Peyer's patch (tissue), 4 donors: Measurements from ENCODE around the gene ALPL. TPM values are rescaled to one million over a fixed set of nuclear protein-coding genes. Genes with fewer than 3 reads are reported as not detected.

ENCODE experiments used
- DNase-seq, 3 donors: peaks; one replicate each; pipeline ENCODE4 v3.0.0-alpha.2; 2017 to 2019
- H3K27ac ChIP-seq, 4 donors: fragments of 200-600 bp; sonication (generic); one replicate each; pipeline ENCODE4 v1.5.1; 2016 to 2019
- H3K27me3 ChIP-seq, 2 donors: fragments of 200-600 bp; sonication (generic); one replicate each; pipeline ENCODE4 v1.5.1; 2019
- H3K36me3 ChIP-seq, 3 donors: fragments of 200-600 bp; sonication (generic); one replicate each; pipeline ENCODE4 v1.5.1; 2016 to 2019
- H3K4me1 ChIP-seq, 4 donors: fragments of 200-600 bp; sonication (generic); one replicate each; pipeline ENCODE4 v1.5.1; 2016 to 2019
- H3K4me3 ChIP-seq, 4 donors: fragments of 200-600 bp; sonication (generic); 1 replicate in 3 of 4; 2 replicates in 1 of 4; pipeline ENCODE4 v1.5.1; 2016 to 2019; ENCODE audit warnings: mild to moderate bottlenecking in 1 of 4
- H3K9me3 ChIP-seq, 4 donors: fragments of 200-600 bp; sonication (generic); one replicate each; pipeline ENCODE4 v1.5.1; 2016 to 2019; ENCODE audit warnings: mild to moderate bottlenecking in 1 of 4
- POLR2A ChIP-seq, 2 donors: fragments of 450-650 bp; IDR thresholded peaks; one replicate each; pipeline ENCODE4 v1.5.1; 2017; ENCODE audit warnings: antibody characterized with exemption in 2 of 2, mild to moderate bottlenecking in 2 of 2, moderate library complexity in 2 of 2
- total RNA-seq, 4 donors: library from RNA; depleted of rRNA; stranded (reverse); fragments of >200 nt; gene quantifications; one replicate each; pipeline ENCODE4 v1.1.0, GENCODE V29; 2016
- TF ChIP-seq, protein P1 (sequence below), 6 experiments: fragments of 450-650 bp in 4 of 6; fragments of 200-600 bp in 2 of 6; sonication (generic) in 1 of 6; IDR thresholded peaks; one replicate each; pipeline ENCODE4 v1.5.1; 2017 to 2019; ENCODE audit warnings: antibody characterized with exemption in 6 of 6, mild to moderate bottlenecking in 3 of 6, moderate library complexity in 1 of 6

ALPL gene
- total RNA-seq, 4 donors from 2014 or later, result 0.70 to 10.7 (median 2.2) TPM

DNA sequence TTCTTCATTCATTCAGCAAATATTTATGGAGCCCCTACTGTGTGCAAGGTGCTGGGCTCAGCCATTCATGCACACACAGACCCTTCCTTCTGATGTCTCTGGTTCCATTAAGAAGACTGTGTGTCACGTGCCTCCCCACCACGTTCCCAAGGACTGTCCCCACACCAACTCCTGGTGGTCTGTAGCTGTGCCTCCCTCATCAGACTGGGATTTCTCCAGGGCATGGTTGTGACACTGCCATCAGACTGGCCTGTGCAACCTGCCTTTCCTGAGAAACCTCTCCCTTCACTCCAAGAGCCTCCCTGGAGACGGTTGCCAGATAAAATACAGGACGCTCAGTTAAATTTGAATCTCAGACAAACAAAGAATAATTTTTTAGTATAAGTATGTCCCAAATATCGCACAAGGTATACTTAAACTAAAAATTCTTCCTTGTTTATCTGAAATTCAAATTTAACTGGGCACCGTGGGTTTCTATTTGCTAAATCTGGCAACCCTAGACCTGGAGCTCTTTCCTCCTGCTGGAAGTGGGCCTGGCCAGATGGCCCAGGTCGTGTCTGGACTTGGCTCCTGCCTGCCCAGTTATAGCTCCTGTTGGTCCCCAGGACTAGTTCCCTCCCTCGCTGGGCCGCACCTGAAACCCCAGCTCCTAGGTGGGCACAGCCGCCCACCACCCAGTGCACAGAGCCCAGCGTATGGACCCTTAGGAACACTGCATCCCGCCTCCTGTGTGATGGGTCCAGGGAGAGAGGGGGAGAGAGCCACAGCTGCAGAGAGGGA, 83.1 kb downstream of the ALPL start:
- TF ChIP-seq, protein P1, sequence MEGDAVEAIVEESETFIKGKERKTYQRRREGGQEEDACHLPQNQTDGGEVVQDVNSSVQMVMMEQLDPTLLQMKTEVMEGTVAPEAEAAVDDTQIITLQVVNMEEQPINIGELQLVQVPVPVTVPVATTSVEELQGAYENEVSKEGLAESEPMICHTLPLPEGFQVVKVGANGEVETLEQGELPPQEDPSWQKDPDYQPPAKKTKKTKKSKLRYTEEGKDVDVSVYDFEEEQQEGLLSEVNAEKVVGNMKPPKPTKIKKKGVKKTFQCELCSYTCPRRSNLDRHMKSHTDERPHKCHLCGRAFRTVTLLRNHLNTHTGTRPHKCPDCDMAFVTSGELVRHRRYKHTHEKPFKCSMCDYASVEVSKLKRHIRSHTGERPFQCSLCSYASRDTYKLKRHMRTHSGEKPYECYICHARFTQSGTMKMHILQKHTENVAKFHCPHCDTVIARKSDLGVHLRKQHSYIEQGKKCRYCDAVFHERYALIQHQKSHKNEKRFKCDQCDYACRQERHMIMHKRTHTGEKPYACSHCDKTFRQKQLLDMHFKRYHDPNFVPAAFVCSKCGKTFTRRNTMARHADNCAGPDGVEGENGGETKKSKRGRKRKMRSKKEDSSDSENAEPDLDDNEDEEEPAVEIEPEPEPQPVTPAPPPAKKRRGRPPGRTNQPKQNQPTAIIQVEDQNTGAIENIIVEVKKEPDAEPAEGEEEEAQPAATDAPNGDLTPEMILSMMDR (IDR thresholded peaks at IDR 0.05), result no peak
- TF ChIP-seq POLR2A (IDR thresholded peaks at IDR 0.05), result no peak
- Histone ChIP-seq H3K4me1 (peaks cover 0 to 5% (median 0%) of the 10 kb centered on the region in 4 donors), H3K9me3 (no peaks in the 10 kb centered on the region), H3K27ac (no peak overlapping the region), H3K36me3 (no peaks in the 10 kb centered on the region), H3K4me3 (no peak overlapping the region), H3K27me3 (no peaks in the 10 kb centered on the region)
- DNase-seq, result no peak

DNA sequence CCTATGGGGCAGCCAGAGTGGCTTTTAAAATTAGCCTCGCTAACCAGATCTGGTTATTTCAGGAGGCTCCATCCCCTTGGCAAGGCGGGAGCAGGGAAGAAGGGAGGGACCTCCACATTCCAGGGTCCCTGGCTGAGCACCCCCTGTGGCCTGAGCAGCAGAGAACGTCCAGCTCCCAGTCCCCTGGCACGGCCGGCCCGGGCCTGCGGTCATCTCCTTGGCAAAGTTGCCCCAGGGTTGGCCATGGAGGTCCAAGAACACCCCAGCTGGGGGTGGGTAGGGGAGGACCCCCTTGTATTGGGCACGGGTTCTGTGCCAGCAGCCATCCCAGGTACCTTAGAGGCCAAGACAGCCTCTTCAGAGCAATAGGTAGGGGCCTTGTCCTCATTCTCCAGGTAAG, 84.0 kb downstream of the ALPL start:
- TF ChIP-seq POLR2A (IDR thresholded peaks at IDR 0.05), result no peak
- TF ChIP-seq, protein P1 (IDR thresholded peaks at IDR 0.05), result no peak
- H3K27ac ChIP-seq, result no peak overlapping the region
- H3K4me3 ChIP-seq, result no peak overlapping the region
- H3K9me3 ChIP-seq, result no peaks in the 10 kb centered on the region
- peaks cover 0 to 4% (median 0%) of the 10 kb centered on the region in 4 donors for H3K4me1 ChIP-seq
- H3K36me3 ChIP-seq, result no peaks in the 10 kb centered on the region
- DNase-seq, result no peak
- no peaks in the 10 kb centered on the region for H3K27me3 ChIP-seq

DNA sequence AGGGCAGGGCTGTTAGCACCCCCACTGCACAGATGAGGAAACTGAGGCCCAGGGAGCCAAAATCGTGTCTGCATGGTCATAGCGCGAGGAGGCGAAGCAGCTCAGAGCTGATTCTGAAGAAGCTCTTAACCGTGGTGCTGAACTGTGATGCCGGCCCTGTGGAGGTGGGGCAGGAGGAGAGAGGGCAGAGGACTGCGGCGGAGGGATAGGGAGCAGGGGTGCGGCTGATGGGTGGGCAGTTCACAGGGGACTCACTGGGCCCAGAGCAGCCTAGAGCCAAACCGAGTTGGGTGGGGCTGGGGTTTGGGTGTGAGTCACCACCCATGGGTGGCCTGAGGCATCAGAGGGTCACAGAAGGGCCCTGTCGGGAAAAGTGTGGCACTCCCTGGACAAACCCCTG, 85.3 kb downstream of the ALPL start:
- TF ChIP-seq, protein P1 (IDR thresholded peaks at IDR 0.05), result no peak
- no peak for TF ChIP-seq POLR2A (IDR thresholded peaks at IDR 0.05)
- no peak for DNase-seq
- Histone ChIP-seq H3K9me3 (no peaks in the 10 kb centered on the region), H3K4me3 (no peak overlapping the region), H3K27ac (no peak overlapping the region), H3K4me1 (peaks cover 0 to 4% (median 0%) of the 10 kb centered on the region in 4 donors), H3K27me3 (no peaks in the 10 kb centered on the region), H3K36me3 (no peaks in the 10 kb centered on the region)

DNA sequence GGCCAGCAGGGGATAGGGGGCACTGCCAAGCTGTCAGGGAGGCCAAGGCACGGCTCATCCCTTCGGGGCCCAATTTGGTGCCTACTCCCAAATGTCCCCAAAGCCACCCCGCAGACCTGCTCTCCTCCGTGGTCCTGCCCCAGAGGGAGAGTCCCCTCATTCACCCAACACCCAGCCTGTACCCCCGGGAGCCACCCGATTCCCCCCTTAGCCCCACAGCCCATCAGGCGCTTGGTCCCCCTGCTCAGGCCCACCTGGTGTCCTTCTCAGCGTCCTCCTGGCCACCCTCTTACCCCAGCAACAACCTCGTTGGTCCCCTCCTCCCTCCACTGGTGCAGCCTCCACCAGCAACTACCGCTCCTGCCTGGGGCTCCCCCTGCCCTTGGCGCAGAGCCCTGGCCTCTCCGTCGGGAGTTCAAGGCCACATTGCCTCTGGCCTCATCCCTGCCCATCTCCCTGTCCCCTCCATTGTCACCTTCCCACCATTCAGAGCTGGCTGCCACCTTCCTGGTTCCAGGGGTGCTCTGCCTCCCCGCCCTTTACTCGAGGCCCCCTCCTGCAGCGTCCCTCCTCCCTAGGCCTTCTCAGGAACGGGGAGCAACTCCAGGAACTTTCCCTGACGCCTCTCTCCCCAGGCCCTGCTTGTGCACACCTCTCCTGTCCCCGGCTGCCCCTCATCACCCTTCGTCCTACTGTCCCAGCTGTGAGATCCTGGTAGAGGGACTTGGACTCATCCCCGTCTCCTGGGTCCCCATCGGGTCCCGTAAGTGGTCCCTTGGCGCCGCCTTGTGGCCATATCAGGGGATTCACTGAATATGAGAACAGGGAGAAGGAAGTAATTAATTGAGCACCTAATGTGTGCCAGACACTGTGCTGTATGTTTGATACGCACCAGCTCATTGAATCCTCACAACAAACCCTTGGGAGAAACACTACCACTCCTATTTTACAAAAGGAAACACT, 86.0 kb downstream of the ALPL start:
- H3K4me1 ChIP-seq, result peaks cover 0 to 2% (median 0%) of the 10 kb centered on the region in 4 donors
- DNase-seq, result peak in 2 of 3 donors; percentile 35 to 73
- H3K4me3 ChIP-seq, result no peak overlapping the region
- no peaks in the 10 kb centered on the region for H3K36me3 ChIP-seq
- TF ChIP-seq POLR2A (IDR thresholded peaks at IDR 0.05), result no peak
- TF ChIP-seq, protein P1 (IDR thresholded peaks at IDR 0.05), result peak in 5 of 6 experiments; percentile 10 to 54 (median 49)
- H3K27me3 ChIP-seq, result no peaks in the 10 kb centered on the region
- no peak overlapping the region for H3K27ac ChIP-seq
- H3K9me3 ChIP-seq, result no peaks in the 10 kb centered on the region

DNA sequence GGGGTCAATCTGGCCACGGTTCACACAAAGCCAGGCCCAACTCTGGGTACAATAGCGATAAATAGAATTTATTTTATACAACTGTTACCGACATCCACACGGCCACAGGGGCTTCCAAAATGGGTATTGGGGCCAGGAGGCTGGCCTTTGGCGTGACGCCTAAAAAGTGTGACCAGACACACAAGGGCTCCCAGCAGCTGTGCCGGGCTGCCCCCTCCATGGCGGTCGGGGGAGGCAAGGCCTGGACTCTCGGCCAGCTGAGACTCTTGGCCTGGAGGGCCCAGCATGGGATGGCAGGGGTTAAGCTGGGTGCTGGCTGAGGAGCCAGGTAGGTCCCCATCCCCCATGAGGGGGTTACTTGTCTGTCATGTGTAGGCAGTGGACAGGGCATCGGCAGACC, 87.0 kb downstream of the ALPL start:
- TF ChIP-seq POLR2A (IDR thresholded peaks at IDR 0.05), result no peak
- TF ChIP-seq, protein P1 (IDR thresholded peaks at IDR 0.05), result no peak
- Histone ChIP-seq H3K4me3 (no peak overlapping the region), H3K36me3 (no peaks in the 10 kb centered on the region), H3K27me3 (no peaks in the 10 kb centered on the region), H3K9me3 (no peaks in the 10 kb centered on the region), H3K4me1 (no peaks in the 10 kb centered on the region), H3K27ac (no peak overlapping the region)
- no peak for DNase-seq
